Activated CD4-positive, alpha-beta T cell treated with anti-CD3 and anti-CD28 coated beads for 4 hours (primary cell): ENCODE data around the gene ABHD10.
"Not testable (repeated sequence)": the region's sequence is repeated elsewhere in the genome, so short reads cannot be mapped to it uniquely, and the experiment has no call there.

ENCODE experiments used
- DNase-seq, 2 donors: peaks; one replicate each; pipeline ENCODE4 v3.0.0-alpha.2; 2020

The ABHD10 gene

GRCh38 chr3:112035241-112035640 is 56.4 kb downstream of the ABHD10 start:
- DNase-seq, result no peak

- DNase-seq, result not testable (repeated sequence)
Observed at GRCh38 chr3:112037194-112037593, 58.4 kb downstream of the ABHD10 start.

GRCh38 chr3:112038863-112039262 is 60.0 kb downstream of the ABHD10 start:
- no peak for DNase-seq

GRCh38 chr3:112041321-112041720 is 62.5 kb downstream of the ABHD10 start:
- no peak for DNase-seq

GRCh38 chr3:112042842-112043280 is 64.0 kb downstream of the ABHD10 start:
- DNase-seq, result no peak
